HepG2 (cell line): Measurements from ENCODE around the gene EXOSC9. TPM values are rescaled to one million over a fixed set of nuclear protein-coding genes. Genes with fewer than 3 reads are reported as not detected.

Experiments
- CHD2 ChIP-seq: IDR thresholded peaks from 2 replicates; pipeline ENCODE4 v1.6.1; 2011; ENCODE audit warnings: low read depth, low read length, improper control_type of control experiment
- HIVEP1 ChIP-seq: sonication (generic); formaldehyde crosslinking; IDR thresholded peaks from 2 replicates; pipeline ENCODE4 v1.4.0; 2020; ENCODE audit warnings: mild to moderate bottlenecking, missing genetic modification reagents
- JUND ChIP-seq: sonication (generic); formaldehyde crosslinking; IDR thresholded peaks from 2 replicates; pipeline ENCODE4 v1.8.0; 2022; ENCODE audit warnings: mild to moderate bottlenecking, missing genetic modification reagents
- REL ChIP-seq: sonication (generic); formaldehyde crosslinking; conservative IDR thresholded peaks from 2 replicates; pipeline ENCODE4 v1.8.0; 2022; ENCODE audit warnings: mild to moderate bottlenecking, missing genetic modification reagents, moderate library complexity
- REXO4 ChIP-seq: sonication (generic); formaldehyde crosslinking; IDR thresholded peaks from 2 replicates; pipeline ENCODE4 v1.8.0; 2022; ENCODE audit warnings: missing genetic modification reagents, mild to moderate bottlenecking, borderline replicate concordance
- ZFX ChIP-seq: sonication (generic); formaldehyde crosslinking; IDR thresholded peaks from 2 replicates; pipeline ENCODE4 v1.4.0; 2020; ENCODE audit warnings: mild to moderate bottlenecking, low read depth, missing genetic modification reagents, moderate library complexity
- ZFYVE20 ChIP-seq: sonication (generic); formaldehyde crosslinking; IDR thresholded peaks from 2 replicates; pipeline ENCODE4 v1.8.0; 2023; ENCODE audit warnings: low read depth, mild to moderate bottlenecking, moderate library complexity, missing genetic modification reagents, borderline replicate concordance
- ZMYM3 ChIP-seq: sonication (generic); formaldehyde crosslinking; IDR thresholded peaks from 2 replicates; pipeline ENCODE4 v1.5.1; 2020; ENCODE audit warnings: mild to moderate bottlenecking, missing genetic modification reagents
- ZNF367 ChIP-seq: sonication (generic); formaldehyde crosslinking; IDR thresholded peaks from 2 replicates; pipeline ENCODE4 v1.4.0; 2020; ENCODE audit warnings: missing genetic modification reagents, borderline replicate concordance
- ZNF709 ChIP-seq: sonication (generic); formaldehyde crosslinking; IDR thresholded peaks from 2 replicates; pipeline ENCODE4 v1.5.0; 2020; ENCODE audit warnings: mild to moderate bottlenecking, missing genetic modification reagents
- polyA plus RNA-seq, 8 experiments: library from polyadenylated mRNA; depleted of rRNA in 3 of 8; stranded (reverse) in 7 of 8; unstranded in 1 of 8; fragments of >200 nt; fragmentation: Illumina TruSeq in 4 of 8; extraction: Trizol in 4 of 8; gene quantifications; 2 replicates each; pipeline versions ENCODE4 v1.2.1 to v1.2.3, GENCODE V29; 2011 to 2016; ENCODE audit warnings: low read depth in 4 of 8, missing spikeins in 1 of 8, mixed read lengths in 1 of 8; ENCODE audit not compliant: insufficient read depth in 1 of 8
- total RNA-seq, 5 experiments: library from RNA; depleted of rRNA; stranded (reverse); fragments of >200 nt; fragmentation: Illumina TruSeq; extraction: Trizol; gene quantifications; 2 replicates each; pipeline ENCODE4 v1.2.3, GENCODE V29; 2016; ENCODE audit warnings: low read depth in 1 of 5
- TF ChIP-seq, protein P1 (sequence below): sonication (generic); formaldehyde crosslinking; IDR thresholded peaks from 2 replicates; pipeline ENCODE4 v1.4.0; 2020; ENCODE audit warnings: missing genetic modification reagents, borderline replicate concordance
- TF ChIP-seq, protein P2 (sequence below): IDR thresholded peaks from 2 replicates; pipeline ENCODE4 v1.6.1; 2018; ENCODE audit warnings: missing genetic modification reagents, mild to moderate bottlenecking, missing compliant biosample characterization
- TF ChIP-seq, protein P3 (sequence below): sonication (generic); formaldehyde crosslinking; IDR thresholded peaks from 2 replicates; pipeline ENCODE4 v1.5.1; 2020; ENCODE audit warnings: mild to moderate bottlenecking, missing genetic modification reagents, borderline replicate concordance
- TF ChIP-seq, protein P4 (sequence below): sonication (generic); formaldehyde crosslinking; IDR thresholded peaks from 2 replicates; pipeline ENCODE4 v1.5.1; 2020; ENCODE audit warnings: missing genetic modification reagents, mild to moderate bottlenecking, borderline replicate concordance

EXOSC9 gene
- total and polyA plus RNA-seq, 2 of the 13 experiments (the other 11 are each of a cell fraction or from before 2014, with no cell fraction given) = 26.0 to 48.0 TPM

DNA sequence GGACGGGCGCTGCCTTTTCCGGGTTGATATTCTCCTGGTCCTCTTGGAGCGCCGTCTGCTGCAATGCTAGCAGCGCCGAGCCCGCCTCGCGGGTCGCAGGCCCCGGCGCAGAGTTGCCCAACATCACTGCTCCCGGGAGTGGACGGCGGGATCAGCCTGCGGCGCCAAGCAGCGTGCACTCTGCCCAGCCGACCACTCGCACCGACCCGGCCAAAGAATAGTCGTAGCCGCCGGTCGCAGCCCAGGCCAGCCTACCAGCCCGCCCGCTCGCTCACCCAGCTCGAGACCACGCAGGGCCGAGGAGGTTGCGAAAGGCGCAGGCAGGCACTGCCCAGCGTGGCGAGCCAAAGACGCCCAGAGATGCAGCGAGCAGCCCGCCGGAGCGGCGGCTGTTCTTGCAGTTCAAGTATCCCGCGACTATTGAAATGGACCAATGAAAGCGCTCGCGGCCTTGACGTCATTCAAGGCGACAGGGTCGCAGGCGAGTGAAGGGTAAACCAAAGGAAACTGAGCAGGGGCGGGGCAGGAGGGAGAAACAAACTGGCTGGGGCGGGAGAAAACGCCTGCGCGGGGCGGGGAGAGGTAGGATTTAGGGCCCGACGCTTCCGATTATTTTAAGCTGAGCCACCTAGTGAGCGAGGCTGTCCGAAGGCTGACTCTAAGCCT is 22.5 kb downstream of the EXOSC9 start, which contains the start of gene CCNA2 (continued):
- TF ChIP-seq, protein P1, sequence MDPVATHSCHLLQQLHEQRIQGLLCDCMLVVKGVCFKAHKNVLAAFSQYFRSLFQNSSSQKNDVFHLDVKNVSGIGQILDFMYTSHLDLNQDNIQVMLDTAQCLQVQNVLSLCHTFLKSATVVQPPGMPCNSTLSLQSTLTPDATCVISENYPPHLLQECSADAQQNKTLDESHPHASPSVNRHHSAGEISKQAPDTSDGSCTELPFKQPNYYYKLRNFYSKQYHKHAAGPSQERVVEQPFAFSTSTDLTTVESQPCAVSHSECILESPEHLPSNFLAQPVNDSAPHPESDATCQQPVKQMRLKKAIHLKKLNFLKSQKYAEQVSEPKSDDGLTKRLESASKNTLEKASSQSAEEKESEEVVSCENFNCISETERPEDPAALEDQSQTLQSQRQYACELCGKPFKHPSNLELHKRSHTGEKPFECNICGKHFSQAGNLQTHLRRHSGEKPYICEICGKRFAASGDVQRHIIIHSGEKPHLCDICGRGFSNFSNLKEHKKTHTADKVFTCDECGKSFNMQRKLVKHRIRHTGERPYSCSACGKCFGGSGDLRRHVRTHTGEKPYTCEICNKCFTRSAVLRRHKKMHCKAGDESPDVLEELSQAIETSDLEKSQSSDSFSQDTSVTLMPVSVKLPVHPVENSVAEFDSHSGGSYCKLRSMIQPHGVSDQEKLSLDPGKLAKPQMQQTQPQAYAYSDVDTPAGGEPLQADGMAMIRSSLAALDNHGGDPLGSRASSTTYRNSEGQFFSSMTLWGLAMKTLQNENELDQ (CRISPR knock-in tag) = no peak
- TF ChIP-seq HIVEP1 (no peak), ZNF367 (no peak), REL (peak; percentile 95; the same call in 1 of the 2 replicates), ZFYVE20 (CRISPR knock-in tag) (no peak), JUND (CRISPR knock-in tag) (no peak), REXO4 (CRISPR knock-in tag) (no peak), CHD2 (no peak), ZNF709 (CRISPR knock-in tag) (peak; percentile 80; the same call in 1 of the 2 replicates), ZMYM3 (CRISPR knock-in tag) (no peak), ZFX (CRISPR knock-in tag) (peak; percentile 89)
- TF ChIP-seq, protein P2, sequence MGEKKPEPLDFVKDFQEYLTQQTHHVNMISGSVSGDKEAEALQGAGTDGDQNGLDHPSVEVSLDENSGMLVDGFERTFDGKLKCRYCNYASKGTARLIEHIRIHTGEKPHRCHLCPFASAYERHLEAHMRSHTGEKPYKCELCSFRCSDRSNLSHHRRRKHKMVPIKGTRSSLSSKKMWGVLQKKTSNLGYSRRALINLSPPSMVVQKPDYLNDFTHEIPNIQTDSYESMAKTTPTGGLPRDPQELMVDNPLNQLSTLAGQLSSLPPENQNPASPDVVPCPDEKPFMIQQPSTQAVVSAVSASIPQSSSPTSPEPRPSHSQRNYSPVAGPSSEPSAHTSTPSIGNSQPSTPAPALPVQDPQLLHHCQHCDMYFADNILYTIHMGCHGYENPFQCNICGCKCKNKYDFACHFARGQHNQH (CRISPR knock-in tag) = peak; percentile 44; the same call in 1 of the 2 replicates
- TF ChIP-seq, protein P3, sequence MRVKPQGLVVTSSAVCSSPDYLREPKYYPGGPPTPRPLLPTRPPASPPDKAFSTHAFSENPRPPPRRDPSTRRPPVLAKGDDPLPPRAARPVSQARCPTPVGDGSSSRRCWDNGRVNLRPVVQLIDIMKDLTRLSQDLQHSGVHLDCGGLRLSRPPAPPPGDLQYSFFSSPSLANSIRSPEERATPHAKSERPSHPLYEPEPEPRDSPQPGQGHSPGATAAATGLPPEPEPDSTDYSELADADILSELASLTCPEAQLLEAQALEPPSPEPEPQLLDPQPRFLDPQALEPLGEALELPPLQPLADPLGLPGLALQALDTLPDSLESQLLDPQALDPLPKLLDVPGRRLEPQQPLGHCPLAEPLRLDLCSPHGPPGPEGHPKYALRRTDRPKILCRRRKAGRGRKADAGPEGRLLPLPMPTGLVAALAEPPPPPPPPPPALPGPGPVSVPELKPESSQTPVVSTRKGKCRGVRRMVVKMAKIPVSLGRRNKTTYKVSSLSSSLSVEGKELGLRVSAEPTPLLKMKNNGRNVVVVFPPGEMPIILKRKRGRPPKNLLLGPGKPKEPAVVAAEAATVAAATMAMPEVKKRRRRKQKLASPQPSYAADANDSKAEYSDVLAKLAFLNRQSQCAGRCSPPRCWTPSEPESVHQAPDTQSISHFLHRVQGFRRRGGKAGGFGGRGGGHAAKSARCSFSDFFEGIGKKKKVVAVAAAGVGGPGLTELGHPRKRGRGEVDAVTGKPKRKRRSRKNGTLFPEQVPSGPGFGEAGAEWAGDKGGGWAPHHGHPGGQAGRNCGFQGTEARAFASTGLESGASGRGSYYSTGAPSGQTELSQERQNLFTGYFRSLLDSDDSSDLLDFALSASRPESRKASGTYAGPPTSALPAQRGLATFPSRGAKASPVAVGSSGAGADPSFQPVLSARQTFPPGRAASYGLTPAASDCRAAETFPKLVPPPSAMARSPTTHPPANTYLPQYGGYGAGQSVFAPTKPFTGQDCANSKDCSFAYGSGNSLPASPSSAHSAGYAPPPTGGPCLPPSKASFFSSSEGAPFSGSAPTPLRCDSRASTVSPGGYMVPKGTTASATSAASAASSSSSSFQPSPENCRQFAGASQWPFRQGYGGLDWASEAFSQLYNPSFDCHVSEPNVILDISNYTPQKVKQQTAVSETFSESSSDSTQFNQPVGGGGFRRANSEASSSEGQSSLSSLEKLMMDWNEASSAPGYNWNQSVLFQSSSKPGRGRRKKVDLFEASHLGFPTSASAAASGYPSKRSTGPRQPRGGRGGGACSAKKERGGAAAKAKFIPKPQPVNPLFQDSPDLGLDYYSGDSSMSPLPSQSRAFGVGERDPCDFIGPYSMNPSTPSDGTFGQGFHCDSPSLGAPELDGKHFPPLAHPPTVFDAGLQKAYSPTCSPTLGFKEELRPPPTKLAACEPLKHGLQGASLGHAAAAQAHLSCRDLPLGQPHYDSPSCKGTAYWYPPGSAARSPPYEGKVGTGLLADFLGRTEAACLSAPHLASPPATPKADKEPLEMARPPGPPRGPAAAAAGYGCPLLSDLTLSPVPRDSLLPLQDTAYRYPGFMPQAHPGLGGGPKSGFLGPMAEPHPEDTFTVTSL (CRISPR knock-in tag) = no peak
- TF ChIP-seq, protein P4, sequence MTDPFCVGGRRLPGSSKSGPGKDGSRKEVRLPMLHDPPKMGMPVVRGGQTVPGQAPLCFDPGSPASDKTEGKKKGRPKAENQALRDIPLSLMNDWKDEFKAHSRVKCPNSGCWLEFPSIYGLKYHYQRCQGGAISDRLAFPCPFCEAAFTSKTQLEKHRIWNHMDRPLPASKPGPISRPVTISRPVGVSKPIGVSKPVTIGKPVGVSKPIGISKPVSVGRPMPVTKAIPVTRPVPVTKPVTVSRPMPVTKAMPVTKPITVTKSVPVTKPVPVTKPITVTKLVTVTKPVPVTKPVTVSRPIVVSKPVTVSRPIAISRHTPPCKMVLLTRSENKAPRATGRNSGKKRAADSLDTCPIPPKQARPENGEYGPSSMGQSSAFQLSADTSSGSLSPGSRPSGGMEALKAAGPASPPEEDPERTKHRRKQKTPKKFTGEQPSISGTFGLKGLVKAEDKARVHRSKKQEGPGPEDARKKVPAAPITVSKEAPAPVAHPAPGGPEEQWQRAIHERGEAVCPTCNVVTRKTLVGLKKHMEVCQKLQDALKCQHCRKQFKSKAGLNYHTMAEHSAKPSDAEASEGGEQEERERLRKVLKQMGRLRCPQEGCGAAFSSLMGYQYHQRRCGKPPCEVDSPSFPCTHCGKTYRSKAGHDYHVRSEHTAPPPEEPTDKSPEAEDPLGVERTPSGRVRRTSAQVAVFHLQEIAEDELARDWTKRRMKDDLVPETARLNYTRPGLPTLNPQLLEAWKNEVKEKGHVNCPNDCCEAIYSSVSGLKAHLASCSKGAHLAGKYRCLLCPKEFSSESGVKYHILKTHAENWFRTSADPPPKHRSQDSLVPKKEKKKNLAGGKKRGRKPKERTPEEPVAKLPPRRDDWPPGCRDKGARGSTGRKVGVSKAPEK (CRISPR knock-in tag) = no peak
